HG03025 (cell line): ENCODE data around the gene HOXB9.

ENCODE experiments used
- ATAC-seq: cut with Tn5 transposase; IDR thresholded peaks from one replicate; pipeline ENCODE4 v1.9.1; 2021; ENCODE audit warnings: mild to moderate bottlenecking, moderate library complexity; ENCODE audit not compliant: unreplicated experiment, low FRiP score

The HOXB9 gene

DNA sequence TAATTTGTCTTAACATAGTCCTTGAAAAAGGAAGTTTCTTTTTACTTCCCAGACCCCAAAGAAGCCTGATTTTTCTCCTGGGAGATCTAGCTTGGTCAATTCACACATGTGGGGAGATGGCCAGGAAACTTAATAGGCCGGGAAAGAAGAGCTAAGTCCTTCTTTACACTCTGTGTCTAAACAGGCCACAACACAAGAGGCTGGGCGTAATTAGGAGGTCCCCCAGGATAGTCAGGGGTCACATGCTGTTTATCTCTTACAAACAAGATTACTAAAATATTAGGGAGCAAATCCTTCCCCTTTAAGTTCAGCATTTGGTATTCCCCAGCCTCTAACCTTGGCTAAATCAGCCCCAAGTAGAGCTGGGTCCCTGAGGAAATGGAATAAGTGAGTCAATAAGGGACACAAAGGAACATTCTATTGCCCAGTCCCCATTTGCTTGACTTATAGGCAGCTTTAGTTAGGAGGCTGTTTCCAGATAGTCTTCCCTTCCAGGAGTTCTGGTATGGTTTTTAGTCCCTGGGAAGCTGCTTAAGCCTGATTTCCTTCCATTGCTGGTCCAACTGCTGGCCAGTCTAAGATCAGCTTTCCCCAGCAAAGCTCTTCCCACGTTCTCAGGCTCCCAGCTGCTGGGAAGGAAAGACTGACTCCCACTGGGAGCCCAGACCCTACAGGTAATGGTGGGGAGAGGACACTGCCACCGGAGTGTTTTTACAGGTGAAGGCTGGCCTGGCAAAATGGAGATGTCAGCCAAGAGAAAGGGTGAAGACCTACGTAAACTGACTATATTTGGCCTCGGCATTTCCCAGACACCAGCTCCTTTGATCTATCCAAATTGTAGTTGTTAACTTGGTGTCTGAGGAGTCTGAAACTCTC is 14.1 kb upstream of the HOXB9 start:
- ATAC-seq: no peak

DNA sequence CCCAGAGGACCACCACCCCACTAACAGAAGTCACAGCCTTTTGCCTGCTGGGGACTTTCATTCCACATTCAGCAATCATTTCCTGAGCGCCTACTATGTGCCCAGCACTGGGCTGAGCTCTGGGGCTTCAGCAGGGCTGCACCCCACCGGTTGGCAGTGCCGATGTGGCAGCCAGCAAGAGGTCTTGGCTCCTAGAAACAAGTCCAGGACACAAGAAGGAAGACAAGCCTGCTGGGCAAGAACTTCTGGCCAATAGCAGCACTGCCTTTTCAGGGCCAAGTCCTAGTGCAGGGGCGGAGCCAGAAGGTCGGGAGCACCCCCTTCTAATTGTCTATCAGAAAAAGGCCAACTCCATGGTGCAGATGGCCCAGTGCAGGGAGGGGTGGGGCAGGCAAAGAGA is 13.0 kb upstream of the HOXB9 start:
- ATAC-seq: no peak

DNA sequence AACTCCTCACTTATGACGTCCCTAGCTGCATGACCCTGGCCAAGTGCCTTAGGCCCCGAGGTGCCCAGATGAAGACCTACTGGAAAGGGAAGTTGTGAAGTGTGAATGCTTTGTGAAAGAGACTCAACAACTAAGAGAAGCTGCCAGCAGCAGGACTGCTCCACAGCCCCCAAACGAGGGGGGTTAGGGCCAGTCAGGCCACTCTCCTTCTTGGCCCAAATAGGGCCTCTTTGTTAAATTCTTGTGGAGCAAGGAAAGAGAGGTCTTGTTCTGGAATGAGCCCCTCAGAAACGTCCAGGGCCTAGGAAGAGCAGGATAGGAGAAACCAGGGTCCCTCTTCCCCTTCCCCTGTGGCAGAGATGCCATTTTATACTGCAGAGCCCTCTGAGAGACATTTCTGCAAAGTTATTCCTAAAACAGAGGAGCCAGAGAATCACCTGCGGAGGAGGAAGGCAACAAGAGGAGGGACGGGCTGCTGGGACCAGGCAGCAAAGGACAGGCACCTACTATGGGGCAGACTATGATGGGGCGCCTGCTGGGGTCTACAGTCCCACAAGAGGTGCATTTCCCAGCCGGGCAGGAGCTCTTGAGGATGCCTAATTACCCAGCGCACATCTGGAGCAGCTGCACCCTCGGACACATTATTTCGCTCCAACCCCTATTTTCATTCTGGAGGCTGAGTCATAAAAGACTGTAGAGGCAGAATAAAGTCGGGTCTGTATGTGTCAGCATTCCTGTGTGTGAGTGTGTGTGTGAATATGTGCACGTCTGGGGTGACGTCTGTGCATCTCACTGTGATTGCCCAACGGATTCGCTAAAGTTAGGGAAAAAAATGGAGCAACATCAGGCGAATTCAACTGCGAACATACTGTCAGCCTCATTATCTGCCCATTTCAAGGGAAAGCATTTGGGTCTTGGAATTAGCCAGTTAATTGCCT is 11.4 kb upstream of the HOXB9 start:
- ATAC-seq: no peak

DNA sequence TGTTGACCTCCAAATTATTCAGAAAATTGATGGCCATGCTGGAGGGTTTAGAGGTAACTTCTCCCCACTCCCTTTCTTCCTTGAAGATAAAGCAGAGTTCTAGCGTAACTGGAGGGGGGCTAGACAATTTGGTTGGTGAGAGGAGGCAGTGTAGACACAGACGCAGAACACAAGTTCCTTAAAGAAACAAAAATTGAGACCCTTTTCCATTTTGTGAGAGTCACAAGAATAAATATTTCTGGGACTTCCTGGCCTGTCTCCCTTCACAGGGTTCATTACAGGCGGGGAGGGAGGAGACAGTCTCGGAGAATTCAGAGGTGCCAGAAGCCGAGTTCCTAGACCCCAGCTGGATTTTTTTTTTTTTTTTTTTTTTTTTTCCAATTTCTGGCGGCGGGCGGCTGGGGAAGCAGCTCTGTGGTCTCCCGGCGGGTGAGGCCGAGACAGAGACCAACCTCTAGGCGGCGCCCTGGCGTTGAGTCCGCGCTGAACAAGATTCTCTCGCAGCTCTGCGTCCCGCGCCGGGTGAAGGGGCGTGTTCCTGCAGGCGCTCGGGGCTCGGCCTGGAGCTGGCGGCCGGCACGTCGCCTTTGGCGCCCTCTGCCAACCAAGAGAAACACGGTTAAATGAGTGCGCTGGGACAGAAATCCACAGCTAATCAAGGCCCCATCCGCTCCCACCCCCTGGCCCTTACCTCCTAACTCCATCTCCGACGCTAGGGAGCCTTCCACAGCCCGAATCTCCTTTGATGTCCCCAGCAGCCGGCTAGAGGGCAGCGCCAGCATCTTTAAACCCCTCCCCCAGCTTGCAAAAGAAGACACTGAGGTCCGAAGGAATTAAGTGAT is 10.2 kb upstream of the HOXB9 start:
- ATAC-seq: no peak

DNA sequence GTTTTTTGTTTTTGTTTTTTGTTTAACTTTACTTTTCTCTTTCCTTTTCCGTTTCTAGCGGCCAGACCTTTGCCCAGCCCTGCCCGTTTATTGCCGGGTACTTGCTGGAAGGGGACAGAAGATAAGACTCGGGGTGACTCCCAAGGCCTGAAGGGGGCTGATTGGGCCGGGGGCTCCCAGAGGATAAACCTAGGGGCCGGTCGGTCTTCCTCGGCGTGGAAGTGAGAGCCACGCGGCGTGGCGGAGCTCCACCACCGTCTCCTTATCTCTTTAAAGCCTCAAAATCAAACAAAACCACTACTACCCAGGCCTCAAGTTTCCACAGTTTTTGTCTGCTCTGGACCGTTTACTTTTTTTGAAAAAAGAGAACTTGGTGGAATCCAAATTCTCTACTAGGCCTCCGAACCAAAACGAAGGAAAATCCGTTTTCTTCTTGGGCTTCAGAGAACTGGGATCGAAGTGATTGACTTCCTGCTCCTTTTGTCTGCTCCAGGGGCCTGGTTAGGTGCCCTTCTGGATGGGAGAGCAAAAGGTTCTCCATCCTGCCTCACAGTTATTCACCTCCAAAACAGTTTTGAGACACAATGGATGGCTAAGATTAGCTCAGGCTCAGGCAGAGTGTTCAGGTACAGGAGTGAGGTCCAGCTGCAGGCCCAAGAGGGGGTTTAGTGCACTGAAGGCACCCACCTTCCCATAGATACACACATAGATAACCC is 8.5 kb upstream of the HOXB9 start:
- no peak for ATAC-seq

DNA sequence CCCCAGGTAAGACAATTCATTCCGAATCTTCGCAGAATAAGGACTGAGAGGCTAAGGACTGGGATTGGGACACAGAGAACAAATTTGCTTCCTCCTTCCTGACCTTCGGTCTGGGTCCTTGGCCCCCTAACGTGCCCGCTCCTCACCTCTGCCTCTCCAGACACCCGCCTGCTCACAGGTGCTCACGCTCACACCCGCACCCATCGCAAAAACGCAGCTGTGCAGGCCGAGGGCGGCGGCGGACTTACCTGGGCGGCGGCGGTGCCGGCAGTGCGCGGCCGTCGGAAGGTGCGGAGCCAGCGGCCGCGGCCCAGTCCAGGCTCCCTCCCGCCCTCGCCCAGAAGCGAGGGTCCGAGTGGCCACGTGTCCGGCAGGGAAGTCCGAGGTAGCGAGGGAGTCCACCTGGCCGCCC is 7.1 kb upstream of the HOXB9 start:
- no peak for ATAC-seq

DNA sequence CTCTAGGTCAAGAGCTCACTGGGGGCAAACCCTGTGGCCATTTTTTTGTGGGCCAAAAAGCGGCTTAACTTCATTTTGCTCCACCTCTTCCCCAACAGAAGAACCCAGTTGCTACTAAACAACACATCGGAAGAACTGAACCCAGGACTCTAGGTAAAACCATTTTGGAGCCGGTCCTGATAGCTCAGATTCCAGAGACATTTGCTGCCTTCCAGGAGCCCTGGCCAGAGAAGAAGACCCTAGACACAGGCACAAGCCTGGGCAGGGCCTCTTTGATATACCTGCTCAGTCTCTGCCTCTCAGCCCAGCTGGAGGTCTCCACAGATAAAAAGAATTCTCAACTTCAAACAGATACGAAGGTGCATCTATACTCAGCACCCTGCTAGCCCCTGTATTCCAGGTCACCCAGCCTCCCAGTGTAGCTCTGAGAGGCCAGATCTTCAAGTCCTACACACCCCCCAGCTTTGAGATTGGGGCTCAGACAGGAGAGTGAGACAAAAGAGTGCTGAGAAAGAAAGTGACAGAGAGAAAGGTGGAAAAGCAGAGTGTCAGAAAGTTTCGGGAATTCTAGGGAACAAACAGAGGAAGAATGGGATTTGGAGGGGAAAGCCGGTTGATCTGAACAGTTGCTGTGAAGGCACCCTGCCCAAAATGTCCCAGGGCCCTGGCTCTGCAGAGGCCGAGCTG is 6.6 kb upstream of the HOXB9 start:
- no peak for ATAC-seq

DNA sequence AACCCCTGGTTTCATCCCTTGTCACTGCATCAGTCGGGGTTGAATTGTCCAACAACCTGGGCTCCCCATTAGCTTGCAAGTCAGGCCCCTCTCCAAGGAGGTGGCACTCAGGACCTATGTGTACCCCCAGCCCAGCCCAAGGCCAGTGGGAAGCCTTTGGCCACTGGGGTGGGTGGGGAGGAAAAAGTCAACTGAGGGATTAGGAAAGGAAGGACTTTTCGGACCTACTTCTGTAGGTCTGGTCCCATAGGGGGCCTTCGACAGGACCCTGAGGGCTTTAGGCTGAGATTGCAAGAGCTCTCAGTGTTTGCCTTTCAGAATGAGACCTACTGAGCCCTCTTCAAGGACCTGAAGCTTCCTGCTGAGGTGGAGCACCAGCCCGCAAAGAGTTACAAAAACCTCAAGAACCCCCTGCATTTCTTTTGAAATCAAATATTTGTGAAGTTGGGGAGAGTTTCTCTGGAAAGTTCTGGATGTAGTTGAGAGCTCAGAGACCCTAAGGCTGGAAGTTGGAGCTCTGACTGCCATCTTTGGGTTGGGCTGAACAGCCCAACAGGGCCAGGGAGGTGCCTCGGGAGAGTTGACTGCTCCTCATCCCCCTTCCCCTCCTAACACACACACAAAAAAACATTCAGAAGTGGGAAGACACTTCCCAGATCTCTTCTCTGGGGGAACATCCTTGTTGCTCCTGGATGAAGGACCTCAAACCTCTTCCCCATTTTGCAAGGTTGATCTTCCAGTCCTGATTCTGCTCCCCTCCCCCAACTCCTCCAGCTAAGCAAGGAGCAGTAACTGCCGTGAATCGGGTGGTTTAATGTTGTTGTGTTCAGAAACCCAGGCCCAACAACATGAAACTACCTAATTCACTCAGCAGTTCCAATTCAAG is 5.8 kb upstream of the HOXB9 start:
- ATAC-seq: no peak

DNA sequence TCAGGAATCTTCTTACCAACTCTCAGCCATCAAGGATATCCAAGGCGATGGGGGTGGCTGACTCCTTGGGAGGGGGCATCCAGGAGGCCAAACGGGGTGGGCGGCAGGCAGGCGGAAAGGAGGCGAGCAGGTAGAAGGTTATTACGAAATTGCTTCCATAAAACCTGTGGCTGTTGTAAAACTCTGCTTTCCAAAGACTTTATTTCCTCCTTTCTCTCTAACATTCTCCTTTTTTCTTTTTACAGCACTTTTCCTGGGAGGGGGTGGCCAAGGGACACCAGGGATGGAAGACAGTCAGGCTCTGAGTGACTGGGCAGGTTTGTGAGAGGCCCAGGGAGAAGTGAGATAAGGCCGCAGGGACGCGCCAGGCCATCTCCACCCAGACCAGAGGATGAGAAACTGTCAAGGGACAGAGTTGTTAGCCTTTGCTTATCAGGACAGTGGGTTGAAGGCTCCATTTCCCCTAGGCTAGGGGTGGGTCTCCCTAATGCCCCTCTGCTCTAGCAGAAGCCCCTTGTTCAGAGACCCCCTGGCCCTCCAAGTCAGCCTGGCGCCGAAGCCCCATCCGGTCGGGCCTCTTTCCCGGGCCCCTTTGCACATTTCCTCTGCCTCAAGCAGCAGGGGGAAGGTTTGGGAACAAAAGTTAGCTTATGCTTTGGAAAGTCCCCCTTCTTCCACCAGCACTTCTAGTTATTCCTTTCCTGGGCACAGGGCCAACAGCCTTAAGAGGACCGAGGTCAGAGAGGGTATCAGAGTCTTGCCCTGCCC is 5.0 kb upstream of the HOXB9 start:
- ATAC-seq: no peak

DNA sequence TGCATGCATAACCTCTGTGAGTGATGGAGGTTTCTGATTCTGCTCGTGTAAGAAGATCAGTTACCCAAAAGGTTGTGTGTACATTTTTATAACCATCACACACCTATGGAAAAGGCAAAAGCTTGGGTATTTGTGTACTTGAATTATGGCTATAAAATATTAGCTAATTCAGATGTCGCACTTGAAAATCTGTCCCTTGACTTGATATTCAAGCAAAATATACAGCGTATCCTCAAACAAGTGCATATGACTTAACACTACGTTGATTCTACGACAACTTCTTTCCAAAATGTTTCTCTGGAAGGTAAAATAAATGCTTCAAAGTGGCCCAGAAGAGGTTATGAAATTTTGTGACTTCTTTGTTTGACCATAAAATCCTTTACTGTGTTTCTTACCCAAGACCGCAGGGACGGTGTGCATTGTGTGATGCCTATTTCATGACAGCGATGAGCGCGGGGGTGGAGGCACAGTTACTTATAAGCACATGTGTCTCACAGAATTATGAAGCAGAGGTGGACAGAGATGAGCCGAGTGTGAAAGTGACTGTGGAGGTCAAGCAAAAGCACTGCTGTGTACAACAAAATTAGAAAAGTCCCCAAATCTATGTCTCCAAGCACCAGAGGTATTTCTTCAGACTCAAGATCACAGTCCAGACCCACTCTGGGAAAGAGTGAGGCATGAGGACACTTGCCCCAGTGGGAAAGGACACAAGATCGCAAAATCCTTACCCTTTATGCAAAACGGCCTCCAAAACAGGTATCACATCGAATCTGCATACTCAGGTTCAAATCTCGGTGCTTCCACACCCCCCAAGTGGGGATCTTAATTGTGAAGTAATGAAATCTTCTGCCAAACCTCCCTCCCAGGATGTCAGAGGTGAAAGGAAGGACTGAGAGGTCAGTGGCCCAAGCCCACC is 4.1 kb upstream of the HOXB9 start:
- ATAC-seq: no peak

DNA sequence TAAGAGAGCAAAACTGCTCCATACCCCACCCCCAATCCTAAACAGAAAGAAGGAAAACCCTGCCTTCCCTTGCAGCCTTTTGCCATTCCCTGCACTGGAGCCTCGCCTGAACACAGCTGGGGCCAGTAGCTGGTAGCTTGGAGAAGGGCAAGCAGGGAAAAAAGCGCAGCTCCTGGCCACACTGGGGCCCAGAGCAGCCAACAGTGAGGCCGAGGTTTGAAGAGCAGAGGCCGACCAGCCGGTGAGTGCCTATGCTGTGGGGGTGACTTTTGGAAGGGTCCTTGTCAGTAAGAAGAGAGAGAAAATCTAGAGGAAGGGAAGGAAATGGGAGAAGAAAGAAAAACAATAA is 3.2 kb upstream of the HOXB9 start:
- no peak for ATAC-seq

DNA sequence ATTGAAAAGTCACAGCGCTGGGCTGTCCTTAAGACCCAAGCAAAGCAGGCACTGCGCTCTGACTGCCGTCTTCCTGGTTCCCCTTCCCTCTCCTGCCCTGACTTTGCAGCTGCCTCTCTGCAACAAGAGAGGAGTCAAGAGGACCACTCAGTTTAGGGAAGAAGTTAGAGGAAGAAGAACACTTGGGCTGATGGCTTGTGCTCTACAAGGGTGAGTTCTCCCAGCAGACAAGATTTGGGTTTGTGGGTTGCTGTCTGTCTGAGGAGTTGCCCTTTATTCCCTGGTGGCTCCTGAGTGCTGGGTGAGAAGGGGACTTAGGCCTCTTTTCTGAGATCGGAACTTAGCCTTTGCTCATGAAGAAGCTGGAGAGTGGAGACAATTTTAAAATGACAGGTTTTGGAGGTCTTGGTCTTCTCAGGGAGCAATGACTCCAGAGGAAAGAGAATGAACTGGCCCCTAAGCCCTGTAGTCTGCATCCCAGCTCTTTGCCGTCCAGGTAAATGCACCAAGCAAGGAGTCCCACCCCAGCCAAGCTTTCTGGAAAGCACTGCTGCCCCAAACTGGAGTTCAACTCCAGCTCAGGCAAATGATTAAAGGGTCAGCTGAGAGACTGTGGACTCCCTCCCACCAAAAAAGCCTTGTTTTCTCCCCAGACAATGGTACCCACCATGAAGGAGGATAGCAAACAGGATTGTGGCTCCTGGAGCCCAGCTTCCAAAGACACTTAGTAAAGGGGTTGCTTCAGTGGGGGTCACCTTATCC is 2.7 kb upstream of the HOXB9 start:
- ATAC-seq: no peak

DNA sequence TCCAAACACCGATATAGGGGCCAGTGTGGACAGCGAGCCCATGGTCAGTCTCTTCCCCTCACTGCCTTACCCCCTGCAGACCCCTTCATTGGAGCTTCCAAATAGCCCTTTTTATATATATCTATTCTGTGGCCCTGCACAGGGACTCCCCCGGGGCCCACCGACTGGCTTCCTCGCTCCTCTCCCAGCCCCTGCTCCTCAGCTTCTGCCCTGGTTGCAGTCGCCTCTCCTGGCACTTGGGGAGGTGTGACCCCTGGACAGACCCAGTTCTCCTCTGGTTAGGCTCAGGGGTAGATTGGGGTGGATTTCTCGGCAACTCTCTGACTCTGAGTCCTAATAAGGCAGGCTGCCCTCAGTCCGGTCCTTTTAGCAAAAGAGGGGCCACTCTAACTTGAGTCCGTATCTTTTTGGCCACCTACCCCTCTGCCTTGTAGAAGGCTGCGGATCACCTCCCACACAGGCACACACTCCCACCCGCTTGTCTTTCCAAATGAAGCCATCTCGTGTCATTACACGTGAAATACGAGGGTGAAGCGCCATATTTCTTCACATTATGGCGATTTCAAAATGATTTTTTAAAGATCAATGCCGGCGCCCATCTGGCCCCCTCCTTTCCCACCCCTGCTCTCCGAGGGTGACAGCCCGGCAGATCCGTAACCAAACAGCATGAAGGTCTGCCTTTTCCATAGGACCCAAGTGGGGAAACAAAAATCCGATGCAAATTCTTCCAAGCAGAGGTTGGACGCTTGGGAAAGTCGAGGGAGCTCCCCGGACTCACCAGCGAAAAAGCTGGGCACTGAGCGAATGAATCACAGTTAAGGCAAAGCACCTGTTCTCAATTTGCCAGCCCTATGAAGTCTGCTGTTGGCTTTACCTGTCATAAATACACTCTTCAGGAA is 1.7 kb upstream of the HOXB9 start:
- ATAC-seq: no peak

DNA sequence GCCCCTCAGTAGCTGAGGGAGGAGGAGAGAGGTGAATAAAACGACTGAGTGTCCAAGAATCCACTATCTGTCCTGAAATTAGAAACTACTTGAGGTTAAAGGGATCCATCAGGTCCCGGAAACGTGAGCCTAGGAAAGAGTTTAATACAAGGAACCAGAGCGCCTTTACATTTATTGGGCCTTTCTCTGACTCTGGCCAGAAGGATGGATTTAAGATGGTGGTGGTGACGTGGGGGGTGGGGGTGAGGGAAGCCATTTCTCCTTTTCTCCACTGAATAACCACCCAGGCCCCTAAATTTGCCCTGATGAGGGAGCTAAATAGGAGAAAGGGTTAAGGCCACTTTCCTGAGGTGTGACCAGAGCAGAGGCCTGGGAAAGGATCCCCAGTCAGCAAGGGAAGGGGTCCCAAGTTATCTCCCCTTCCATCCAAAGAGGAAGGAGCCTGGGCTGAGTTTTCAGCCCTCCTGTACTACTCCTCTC is 1.0 kb upstream of the HOXB9 start:
- ATAC-seq: no peak
